Progenitor cell of endocrine pancreas (in vitro differentiated cells): ENCODE data around the gene KRT6C. TPM values are rescaled to one million over a fixed set of nuclear protein-coding genes. Genes with fewer than 3 reads are reported as not detected.
"Not testable (repeated sequence)": the region's sequence is repeated elsewhere in the genome, so short reads cannot be mapped to it uniquely, and the experiment has no call there.

Experiments used
- DNase-seq: peaks from one replicate; pipeline ENCODE4 v3.0.0; 2021; ENCODE audit warnings: low spot score; ENCODE audit not compliant: unreplicated experiment
- H3K27ac Mint-ChIP-seq: 2 replicates; pipeline ENCODE4 v1.8.0; 2021; ENCODE audit warnings: mild to moderate bottlenecking, moderate library complexity, mixed read lengths
- H3K27me3 Mint-ChIP-seq: 2 replicates; pipeline ENCODE4 v1.8.0; 2021; ENCODE audit warnings: mixed read lengths
- H3K36me3 Mint-ChIP-seq: 2 replicates; pipeline ENCODE4 v1.8.0; 2022; ENCODE audit warnings: mixed read lengths; ENCODE audit not compliant: insufficient read depth
- H3K4me1 Mint-ChIP-seq: 2 replicates; pipeline ENCODE4 v1.8.0; 2021; ENCODE audit warnings: low read depth, mixed read lengths
- H3K4me3 Mint-ChIP-seq: 2 replicates; pipeline ENCODE4 v1.8.0; 2021; ENCODE audit warnings: low read depth, mild to moderate bottlenecking, moderate library complexity, mixed read lengths
- H3K9me3 Mint-ChIP-seq: 2 replicates; pipeline ENCODE4 v1.8.0; 2021; ENCODE audit warnings: low read depth, mixed read lengths
- CTCF ChIP-seq: fragments of 200-600 bp; sonication (generic); IDR thresholded peaks from one replicate; pipeline ENCODE4 v1.5.0; 2021; ENCODE audit warnings: antibody characterized with exemption, mild to moderate bottlenecking; ENCODE audit not compliant: unreplicated experiment
- total RNA-seq: library from RNA; stranded (reverse); gene quantifications from 2 replicates; pipeline ENCODE4 v1.2.1, GENCODE V29; 2021

Gene KRT6C
- total RNA-seq, 1 donor from 2014 or later: not detected

GRCh38 chr12:52452101-52452500 lies 21.5 kb downstream of the KRT6C start, which contains the start of gene KRT6B:
Gene KRT6B, minus strand, starts transcription at chr12:52452146. Its CDS starts 68 bp downstream, at chr12:52452078.
- no peak for TF ChIP-seq CTCF
- DNase-seq: no peak
- no peaks in the 10 kb centered on the region for H3K36me3 Mint-ChIP-seq
- no peaks in the 10 kb centered on the region for H3K9me3 Mint-ChIP-seq
- no peak within 1 kb of the TSS for H3K4me3 Mint-ChIP-seq
- peaks cover 17% of the 10 kb centered on the region for H3K27me3 Mint-ChIP-seq
- no peak within 1 kb of the TSS for H3K27ac Mint-ChIP-seq
- peaks cover 8% of the 10 kb centered on the region for H3K4me1 Mint-ChIP-seq

GRCh38 chr12:52448228-52448627 lies 25.4 kb downstream of the KRT6C start:
- Mint-ChIP-seq H3K27ac (no peak overlapping the region), H3K27me3 (peaks cover 29% of the 10 kb centered on the region)

GRCh38 chr12:52447196-52447595 lies 26.4 kb downstream of the KRT6C start:
- H3K27me3 Mint-ChIP-seq: peaks cover 33% of the 10 kb centered on the region
- H3K27ac Mint-ChIP-seq, H3K9me3 Mint-ChIP-seq, H3K4me1 Mint-ChIP-seq, H3K4me3 Mint-ChIP-seq, H3K36me3 Mint-ChIP-seq, DNase-seq: not testable (repeated sequence)

More at GRCh38 chr12:52448228-52448627, 25.4 kb downstream of the KRT6C start:
- Mint-ChIP-seq H3K4me1 (peaks cover under 1% of the 10 kb centered on the region), H3K36me3 (no peaks in the 10 kb centered on the region), H3K4me3 (no peak overlapping the region), H3K9me3 (no peaks in the 10 kb centered on the region)
- no peak for DNase-seq
- no peak for TF ChIP-seq CTCF

GRCh38 chr12:52446367-52447045 lies 27.1 kb downstream of the KRT6C start:
- DNase-seq: no peak
- Mint-ChIP-seq H3K9me3 (no peaks in the 10 kb centered on the region), H3K4me1 (no peaks in the 10 kb centered on the region), H3K27ac (no peak overlapping the region), H3K27me3 (peaks cover 35% of the 10 kb centered on the region), H3K4me3 (no peak overlapping the region), H3K36me3 (no peaks in the 10 kb centered on the region)
- no peak for TF ChIP-seq CTCF

- Mint-ChIP-seq H3K9me3 (no peaks in the 10 kb centered on the region), H3K27ac (no peak overlapping the region), H3K4me1 (peaks cover 6% of the 10 kb centered on the region), H3K27me3 (peaks cover 35% of the 10 kb centered on the region), H3K4me3 (no peak overlapping the region), H3K36me3 (no peaks in the 10 kb centered on the region)
- TF ChIP-seq CTCF: no peak
- no peak for DNase-seq
These were observed 27.7 kb downstream of the KRT6C start for GRCh38 chr12:52445876-52446275.
